Cardiac fibroblast (primary cell): ENCODE data around the gene ESYT3.

Experiments
- DNase-seq, 2 donors: peaks; one replicate each; pipeline versions ENCODE4 v3.0.0 to v3.0.0-alpha.2; 2010; ENCODE audit warnings: low read depth in 2 of 2
- H3K4me3 ChIP-seq, 2 donors: replicated peaks in 1 of 2; 1 replicate in 1 of 2; 2 replicates in 1 of 2; pipeline ENCODE4 v1.5.1; 2011; ENCODE audit warnings: low read depth in 2 of 2, low read length in 2 of 2, mild to moderate bottlenecking in 2 of 2, moderate library complexity in 1 of 2
- CTCF ChIP-seq: IDR thresholded peaks from one replicate; pipeline ENCODE4 v1.5.1; 2011; ENCODE audit warnings: low read depth, mild to moderate bottlenecking, low read length, inconsistent platforms

ESYT3 gene

GRCh38 chr3:138395865-138396751 is 38.3 kb upstream of the ESYT3 start:
- no peak for TF ChIP-seq CTCF
- no peak overlapping the region for H3K4me3 ChIP-seq
- DNase-seq = no peak

- H3K4me3 ChIP-seq = no peak overlapping the region
- no peak for TF ChIP-seq CTCF
- DNase-seq = no peak
Observed at GRCh38 chr3:138396752-138397410, 37.5 kb upstream of the ESYT3 start.

- peak; percentile 5 for TF ChIP-seq CTCF
- DNase-seq = no peak
- no peak overlapping the region for H3K4me3 ChIP-seq
Observed at GRCh38 chr3:138397983-138398382, 36.4 kb upstream of the ESYT3 start.

GRCh38 chr3:138398791-138399575 is 35.4 kb upstream of the ESYT3 start:
- no peak overlapping the region for H3K4me3 ChIP-seq
- no peak for DNase-seq
- no peak for TF ChIP-seq CTCF

GRCh38 chr3:138399766-138400165 is 34.6 kb upstream of the ESYT3 start:
- no peak for TF ChIP-seq CTCF
- no peak overlapping the region for H3K4me3 ChIP-seq

GRCh38 chr3:138400651-138401070 is 33.8 kb upstream of the ESYT3 start:
- no peak for TF ChIP-seq CTCF
- DNase-seq = no peak
- H3K4me3 ChIP-seq = no peak overlapping the region

More at GRCh38 chr3:138399766-138400165, 34.6 kb upstream of the ESYT3 start:
- no peak for DNase-seq
